Spleen (tissue), 7 donors: ENCODE results near the gene ITGA6.

Source experiments
- CTCF ChIP-seq, 11 experiments: fragments of 200-600 bp in 7 of 11; fragments of 450-650 bp in 4 of 11; sonication (generic) in 4 of 11; IDR thresholded peaks in 8 of 11; conservative IDR thresholded peaks in 3 of 11; 1 replicate in 7 of 11; 2 replicates in 4 of 11; pipeline versions ENCODE4 v1.4.0 to v1.8.0; 2016 to 2021; ENCODE audit warnings: antibody characterized with exemption in 11 of 11, inconsistent platforms in 4 of 11, mild to moderate bottlenecking in 1 of 11
- POLR2A ChIP-seq, 3 donors: fragments of 450-650 bp; IDR thresholded peaks; one replicate each; pipeline ENCODE4 v1.5.1; 2017; ENCODE audit warnings: antibody characterized with exemption in 3 of 3, mild to moderate bottlenecking in 1 of 3
- POLR2AphosphoS5 ChIP-seq, 3 donors: sonication (generic); formaldehyde crosslinking; IDR thresholded peaks; one replicate each; pipeline ENCODE4 v1.5.1; 2017; ENCODE audit warnings: antibody characterized with exemption in 3 of 3
- donor health status: DM: no; HTN: no; CAD: no; lungs with moderate emphysema.
- donor health status: DM: no; HTN: no; CAD: no.
- donor health status: DM: no; HTN: no; CAD: no.

- TF ChIP-seq CTCF (IDR thresholded peaks at IDR 0.05 in 8 of 11, conservative IDR thresholded peaks at IDR 0.05 in 3 of 11) (no peak), POLR2A (IDR thresholded peaks at IDR 0.05) (no peak), POLR2AphosphoS5 (IDR thresholded peaks at IDR 0.05) (no peak)
These were observed 112.4 kb downstream of the ITGA6 start for GRCh38 chr2:172539767-172540166.
